Trophoblast cell (in vitro differentiated cells and primary cell): ENCODE measurements around the gene CLCN4.

Experiments used
- DNase-seq, 2 donors: peaks; one replicate each; pipeline ENCODE4 v3.0.0-alpha.2; 2016
- H2AFZ ChIP-seq: 2 replicates; pipeline ENCODE4 v1.6.1; 2013; ENCODE audit warnings: low read length, moderate library complexity, mild to moderate bottlenecking; ENCODE audit not compliant: insufficient read depth, poor library complexity
- H2AK5ac ChIP-seq: 2 replicates; pipeline ENCODE4 v1.6.1; 2013; ENCODE audit warnings: mild to moderate bottlenecking, low read length
- H2BK120ac ChIP-seq: 2 replicates; pipeline ENCODE4 v1.6.1; 2013; ENCODE audit warnings: low read length, mild to moderate bottlenecking, moderate library complexity; ENCODE audit not compliant: insufficient read depth, poor library complexity
- H2BK12ac ChIP-seq: 2 replicates; pipeline ENCODE4 v1.6.1; 2013; ENCODE audit warnings: mild to moderate bottlenecking, low read length, moderate library complexity
- H2BK5ac ChIP-seq: 2 replicates; pipeline ENCODE4 v1.6.1; 2013; ENCODE audit warnings: low read length, low read depth, moderate library complexity, mild to moderate bottlenecking; ENCODE audit not compliant: poor library complexity
- H3K14ac ChIP-seq: 2 replicates; pipeline ENCODE4 v1.6.1; 2013; ENCODE audit warnings: mild to moderate bottlenecking, low read length
- H3K18ac ChIP-seq: 2 replicates; pipeline ENCODE4 v1.6.1; 2013; ENCODE audit warnings: mild to moderate bottlenecking, low read length
- H3K23ac ChIP-seq: 2 replicates; pipeline ENCODE4 v1.6.1; 2013; ENCODE audit warnings: low read length
- H3K27ac ChIP-seq: 2 replicates; pipeline ENCODE4 v1.5.1; 2013; ENCODE audit warnings: low read depth, mild to moderate bottlenecking, inconsistent platforms, low read length, moderate library complexity
- H3K27me3 ChIP-seq: 2 replicates; pipeline ENCODE4 v1.6.1; 2013; ENCODE audit warnings: inconsistent platforms, mild to moderate bottlenecking, low read length, moderate library complexity; ENCODE audit not compliant: insufficient read depth
- H3K36me3 ChIP-seq, 2 experiments: 1 replicate in 1 of 2; 2 replicates in 1 of 2; pipeline ENCODE4 v1.6.1; 2013; ENCODE audit warnings: low read length in 2 of 2, mild to moderate bottlenecking in 2 of 2, moderate library complexity in 1 of 2; ENCODE audit not compliant: insufficient read depth in 2 of 2, control insufficient read depth in 1 of 2
- H3K4ac ChIP-seq: 2 replicates; pipeline ENCODE4 v1.6.1; 2013; ENCODE audit warnings: low read depth, mild to moderate bottlenecking, low read length, moderate library complexity
- H3K4me1 ChIP-seq, 2 experiments: 1 replicate in 1 of 2; 2 replicates in 1 of 2; pipeline ENCODE4 v1.6.1; 2013; ENCODE audit warnings: low read length in 2 of 2, mild to moderate bottlenecking in 2 of 2, moderate library complexity in 1 of 2; ENCODE audit not compliant: insufficient read depth in 2 of 2, control insufficient read depth in 1 of 2
- H3K4me2 ChIP-seq: 2 replicates; pipeline ENCODE4 v1.6.1; 2013; ENCODE audit warnings: inconsistent platforms, mild to moderate bottlenecking, low read length, moderate library complexity
- H3K4me3 ChIP-seq: 2 replicates; pipeline ENCODE4 v1.5.1; 2013; ENCODE audit warnings: mild to moderate bottlenecking, low read depth, low read length, inconsistent platforms
- H3K79me1 ChIP-seq: one replicate; pipeline ENCODE4 v1.6.1; 2013; ENCODE audit warnings: low read length
- H3K79me2 ChIP-seq: 2 replicates; pipeline ENCODE4 v1.6.1; 2013; ENCODE audit warnings: low read length, mild to moderate bottlenecking; ENCODE audit not compliant: control insufficient read depth, insufficient read depth, poor library complexity
- H3K9ac ChIP-seq: 2 replicates; pipeline ENCODE4 v1.6.1; 2013; ENCODE audit warnings: mild to moderate bottlenecking, low read length
- H3K9me3 ChIP-seq: 2 replicates; pipeline ENCODE4 v1.6.1; 2013; ENCODE audit warnings: low read depth, mild to moderate bottlenecking, control low read depth, inconsistent platforms, low read length; ENCODE audit not compliant: insufficient read depth
- H4K12ac ChIP-seq: 2 replicates; pipeline ENCODE4 v1.6.1; 2013; ENCODE audit warnings: low read depth, mild to moderate bottlenecking, low read length, moderate library complexity
- H4K8ac ChIP-seq: 2 replicates; pipeline ENCODE4 v1.6.1; 2013; ENCODE audit warnings: low read depth, mild to moderate bottlenecking, low read length, moderate library complexity
- H4K91ac ChIP-seq: one replicate; pipeline ENCODE4 v1.6.1; 2013; ENCODE audit warnings: low read depth, mild to moderate bottlenecking, low read length, moderate library complexity
- WGBS: extraction: QIAGEN DNeasy Blood & Tissue Kit; methylation state at CpG from one replicate; pipeline ENCODE4 v1.1.7; 2013; ENCODE audit warnings: missing lambda C conversion rate; ENCODE audit not compliant: insufficient read length, insufficient coverage; ENCODE audit errors: extremely low coverage; 5-methylcytosine and 5-hydroxymethylcytosine counted together

CLCN4 gene

GRCh38 chrX:10115082-10115481, 41.7 kb upstream of the CLCN4 start:
- WGBS, result no CpG with 5 or more reads among the region's 5 CpGs

GRCh38 chrX:10117301-10117700, 39.5 kb upstream of the CLCN4 start:
- H2AFZ ChIP-seq, result no peak overlapping the region
- H3K27ac ChIP-seq, result no peak overlapping the region
- H3K23ac ChIP-seq, result no peak overlapping the region
- no peak overlapping the region for H4K8ac ChIP-seq
- H3K9ac ChIP-seq, result no peak overlapping the region
- H2BK120ac ChIP-seq, result no peak overlapping the region
- H3K79me1 ChIP-seq, result no peaks in the 10 kb centered on the region
- H4K91ac ChIP-seq, result no peak overlapping the region
- H2AK5ac ChIP-seq, result no peak overlapping the region
- H3K9me3 ChIP-seq, result peaks cover 6% of the 10 kb centered on the region
- H3K4ac ChIP-seq, result no peak overlapping the region
- H2BK5ac ChIP-seq, result no peak overlapping the region
- no peak overlapping the region for H3K14ac ChIP-seq
- no peaks in the 10 kb centered on the region for H3K4me1 ChIP-seq
- no peak overlapping the region for H4K12ac ChIP-seq
- H2BK12ac ChIP-seq, result no peak overlapping the region
- no CpG with 5 or more reads among the region's 31 CpGs for WGBS
- H3K18ac ChIP-seq, result no peak overlapping the region
- H3K4me2 ChIP-seq, result no peak overlapping the region
- no peak for DNase-seq
- peaks cover 31% of the 10 kb centered on the region in 2 experiments for H3K36me3 ChIP-seq
- no peaks in the 10 kb centered on the region for H3K27me3 ChIP-seq
- H3K4me3 ChIP-seq, result no peak overlapping the region
- no peaks in the 10 kb centered on the region for H3K79me2 ChIP-seq

More at GRCh38 chrX:10115082-10115481, 41.7 kb upstream of the CLCN4 start:
- no peak overlapping the region for H3K4me3 ChIP-seq
- H3K14ac ChIP-seq, result no peak overlapping the region
- peaks cover 30 to 34% of the 10 kb centered on the region in 2 experiments for H3K36me3 ChIP-seq
- no peaks in the 10 kb centered on the region for H3K27me3 ChIP-seq
- no peak overlapping the region for H4K12ac ChIP-seq
- H2BK120ac ChIP-seq, result no peak overlapping the region
- H3K4ac ChIP-seq, result no peak overlapping the region
- H2BK5ac ChIP-seq, result no peak overlapping the region
- no peak overlapping the region for H3K18ac ChIP-seq
- no peak overlapping the region for H2AK5ac ChIP-seq
- no peak overlapping the region for H2AFZ ChIP-seq
- no peaks in the 10 kb centered on the region for H3K79me2 ChIP-seq
- no peaks in the 10 kb centered on the region for H3K79me1 ChIP-seq
- no peak overlapping the region for H4K8ac ChIP-seq
- no peak overlapping the region for H3K23ac ChIP-seq
- H3K9me3 ChIP-seq, result peaks cover 4% of the 10 kb centered on the region
- peak; percentile 53 to 75 for DNase-seq
- H2BK12ac ChIP-seq, result no peak overlapping the region
- no peak overlapping the region for H3K4me2 ChIP-seq
- H3K27ac ChIP-seq, result no peak overlapping the region
- no peak overlapping the region for H4K91ac ChIP-seq
- H3K9ac ChIP-seq, result no peak overlapping the region
- no peaks in the 10 kb centered on the region for H3K4me1 ChIP-seq

- no peak overlapping the region for H3K18ac ChIP-seq
- peaks cover 31 to 33% of the 10 kb centered on the region in 2 experiments for H3K36me3 ChIP-seq
- no peaks in the 10 kb centered on the region for H3K79me2 ChIP-seq
- H3K9me3 ChIP-seq, result peaks cover 6% of the 10 kb centered on the region
- H4K8ac ChIP-seq, result no peak overlapping the region
- WGBS, result no CpG with 5 or more reads among the region's 9 CpGs
- H3K23ac ChIP-seq, result no peak overlapping the region
- H3K27ac ChIP-seq, result no peak overlapping the region
- H3K4me2 ChIP-seq, result no peak overlapping the region
- no peak overlapping the region for H2AFZ ChIP-seq
- no peak overlapping the region for H2BK12ac ChIP-seq
- no peak overlapping the region for H2BK120ac ChIP-seq
- no peak overlapping the region for H2AK5ac ChIP-seq
- H2BK5ac ChIP-seq, result no peak overlapping the region
- no peak overlapping the region for H4K91ac ChIP-seq
- H3K9ac ChIP-seq, result no peak overlapping the region
- no peaks in the 10 kb centered on the region for H3K27me3 ChIP-seq
- no peaks in the 10 kb centered on the region for H3K79me1 ChIP-seq
- no peak overlapping the region for H4K12ac ChIP-seq
- H3K4ac ChIP-seq, result no peak overlapping the region
- no peak for DNase-seq
- H3K14ac ChIP-seq, result no peak overlapping the region
- H3K4me1 ChIP-seq, result no peaks in the 10 kb centered on the region
- H3K4me3 ChIP-seq, result no peak overlapping the region
These were observed 38.9 kb upstream of the CLCN4 start for GRCh38 chrX:10117864-10118377.

- Histone ChIP-seq H3K4me2 (no peak overlapping the region), H3K9ac (no peak overlapping the region), H4K12ac (no peak overlapping the region), H2AFZ (no peak overlapping the region), H3K4me3 (no peak overlapping the region), H3K9me3 (peaks cover 6% of the 10 kb centered on the region), H3K36me3 (peaks cover 29 to 33% of the 10 kb centered on the region in 2 experiments), H3K4me1 (no peaks in the 10 kb centered on the region), H4K91ac (no peak overlapping the region), H3K27ac (no peak overlapping the region), H3K14ac (no peak overlapping the region), H4K8ac (no peak overlapping the region), H3K23ac (no peak overlapping the region), H3K4ac (no peak overlapping the region), H3K27me3 (no peaks in the 10 kb centered on the region), H3K18ac (no peak overlapping the region), H2BK5ac (no peak overlapping the region), H2BK12ac (no peak overlapping the region), H3K79me1 (no peaks in the 10 kb centered on the region), H3K79me2 (no peaks in the 10 kb centered on the region), H2BK120ac (no peak overlapping the region), H2AK5ac (no peak overlapping the region)
- WGBS, result no CpG with 5 or more reads among the region's 4 CpGs
- DNase-seq, result no peak
These were observed 38.2 kb upstream of the CLCN4 start for GRCh38 chrX:10118530-10118929.
